PC-9 (cell line): ENCODE data around the gene SETMAR. TPM values are rescaled to one million over a fixed set of nuclear protein-coding genes. Genes with fewer than 3 reads are reported as not detected.
"Not testable (repeated sequence)": the region's sequence is repeated elsewhere in the genome, so short reads cannot be mapped to it uniquely, and the experiment has no call there.

ENCODE experiments used
- BruUV-seq: library from RNA; stranded (reverse); fragments of 400-500 nt; replicated peaks from 2 replicates; lab custom pipeline; 2021; lab: Mats Ljungman, UMichigan
- CTCF ChIA-PET: fragments of 300-600 bp; sonication (Branson Sonifier 250); formaldehyde crosslinking; loops from one replicate; lab custom pipeline; 2022; ENCODE audit warnings: antibody characterized with exemption; lab: Charles Lee
- POLR2A ChIA-PET: fragments of 300-600 bp; sonication (Branson Sonifier 250); formaldehyde crosslinking; loops from one replicate; lab custom pipeline; 2022; ENCODE audit warnings: antibody characterized with exemption; ENCODE audit not compliant: unreplicated experiment; lab: Charles Lee
- DNase-seq, 2 experiments: peaks; one replicate each; pipeline versions ENCODE4 v3.0.0 to v3.0.0-alpha.2; 2015 to 2022; ENCODE audit warnings: mixed read lengths in 1 of 2
- H2AFZ ChIP-seq: fragments of 200-600 bp; sonication (generic); 2 replicates; pipeline ENCODE4 v1.8.1; 2017; ENCODE audit warnings: antibody characterized with exemption
- H3F3A ChIP-seq: fragments of 200-600 bp; sonication (generic); 2 replicates; pipeline ENCODE4 v1.8.1; 2017; ENCODE audit warnings: antibody characterized with exemption, mild to moderate bottlenecking, low read depth; ENCODE audit not compliant: insufficient read depth
- H3K27ac ChIP-seq: fragments of 200-600 bp; sonication (generic); 2 replicates; pipeline ENCODE4 v1.6.1; 2016; ENCODE audit warnings: mixed run types
- H3K27me3 ChIP-seq: fragments of 200-600 bp; sonication (generic); 2 replicates; pipeline ENCODE4 v1.6.1; 2016; ENCODE audit warnings: low read depth, mixed run types; ENCODE audit not compliant: insufficient read depth
- H3K36me3 ChIP-seq: fragments of 200-600 bp; sonication (generic); 2 replicates; pipeline ENCODE4 v1.6.1; 2016; ENCODE audit warnings: low read depth, mixed run types
- H3K4me1 ChIP-seq: fragments of 200-600 bp; sonication (generic); replicated peaks from 2 replicates; pipeline ENCODE4 v1.6.1; 2016; ENCODE audit warnings: mixed run types; ENCODE audit not compliant: insufficient read depth
- H3K4me2 ChIP-seq: fragments of 200-600 bp; sonication (generic); 2 replicates; pipeline ENCODE4 v1.6.1; 2017; ENCODE audit warnings: mixed run types
- H3K4me3 ChIP-seq: fragments of 200-600 bp; sonication (generic); 2 replicates; pipeline ENCODE4 v1.6.1; 2016; ENCODE audit warnings: mixed run types
- H3K79me2 ChIP-seq: fragments of 200-600 bp; sonication (generic); 2 replicates; pipeline ENCODE4 v1.6.1; 2017; ENCODE audit warnings: low read depth, mixed run types
- H3K9me2 ChIP-seq: fragments of 200-600 bp; sonication (generic); 2 replicates; pipeline ENCODE4 v1.8.1; 2017; ENCODE audit warnings: mild to moderate bottlenecking; ENCODE audit not compliant: insufficient read depth
- H3K9me3 ChIP-seq: fragments of 200-600 bp; sonication (generic); 2 replicates; pipeline ENCODE4 v1.8.1; 2016; ENCODE audit warnings: low read depth; ENCODE audit not compliant: insufficient read depth
- H4K20me1 ChIP-seq: fragments of 200-600 bp; sonication (generic); 2 replicates; pipeline ENCODE4 v1.8.1; 2017; ENCODE audit not compliant: insufficient read depth
- CTCF ChIP-seq: fragments of 200-600 bp; sonication (generic); conservative IDR thresholded peaks from 2 replicates; pipeline ENCODE4 v1.6.1; 2017; ENCODE audit warnings: mixed run types, antibody characterized with exemption, mild to moderate bottlenecking, moderate library complexity
- EZH2 ChIP-seq: fragments of 200-600 bp; sonication (generic); IDR thresholded peaks from 2 replicates; pipeline ENCODE4 v1.8.0; 2017; ENCODE audit warnings: antibody characterized with exemption, low read depth
- intact Hi-C: fragments of 100-400 bp; cut with micrococcal nuclease; formaldehyde crosslinking; loops from one replicate; pipeline ENCODE4 v1.10.0; 2022; ENCODE audit not compliant: unreplicated experiment
- total RNA-seq: library from RNA; stranded (reverse); gene quantifications from 2 replicates; pipeline ENCODE4 v1.2.3, GENCODE V29; 2021

The SETMAR gene
- total RNA-seq, 1 experiment from 2014 or later, result 7.6 TPM

DNA sequence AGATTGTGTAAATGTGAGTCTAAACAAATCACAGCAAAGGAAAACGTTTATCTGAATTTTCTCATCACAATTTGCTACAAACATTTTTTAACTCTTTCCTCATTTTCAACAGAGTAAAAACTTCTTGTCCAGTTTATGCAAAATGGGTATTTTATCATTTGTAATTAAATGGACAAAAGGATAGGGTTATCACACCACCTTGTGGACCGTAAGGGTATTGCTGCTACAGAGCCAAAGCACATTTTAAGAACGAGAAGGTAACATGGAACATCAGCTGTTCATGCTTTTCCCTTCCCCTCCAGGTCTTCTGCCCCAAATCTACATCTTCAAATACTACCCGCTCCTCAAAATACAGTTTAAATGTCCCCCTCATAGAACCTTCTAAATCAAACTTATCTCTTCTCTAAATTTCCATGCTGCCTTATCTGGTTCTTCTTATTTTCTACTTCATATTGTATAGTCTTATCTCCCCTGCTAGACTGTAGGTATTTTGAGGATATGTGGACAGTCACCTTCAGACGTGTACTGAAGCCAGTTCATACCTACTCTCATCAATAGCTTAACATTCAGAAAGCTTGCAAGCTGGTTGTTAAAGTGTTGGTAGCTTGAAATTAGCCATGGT, 12.8 kb upstream of the SETMAR start:
- peak in 1 of 2 experiments; percentile 38 for DNase-seq
- Histone ChIP-seq H3K79me2 (no peaks in the 10 kb centered on the region), H3K4me1 (no peaks in the 10 kb centered on the region), H2AFZ (no peak overlapping the region), H3K9me3 (no peaks in the 10 kb centered on the region), H3K27me3 (no peaks in the 10 kb centered on the region), H3K27ac (no peak overlapping the region), H3K4me3 (no peak overlapping the region), H4K20me1 (no peaks in the 10 kb centered on the region), H3K4me2 (no peak overlapping the region), H3K9me2 (no peaks in the 10 kb centered on the region), H3K36me3 (no peaks in the 10 kb centered on the region), H3F3A (no peaks in the 10 kb centered on the region)
- ChIA-PET CTCF (interaction anchor here (0.6 to 0.8 kb wide), 2 partner anchors 1090 to 1098 kb away, joined by 4 to 7 read pairs; no protein-coding TSS in a partner anchor), POLR2A (no interaction called here)
- no TSS peak for BruUV-seq
- TF ChIP-seq CTCF (peak; percentile 78), EZH2 (no peak)
- intact Hi-C loops, result loop anchor here (1.0 kb wide), 3 partner anchors 343 to 1094 kb away; no protein-coding TSS in a partner anchor

DNA sequence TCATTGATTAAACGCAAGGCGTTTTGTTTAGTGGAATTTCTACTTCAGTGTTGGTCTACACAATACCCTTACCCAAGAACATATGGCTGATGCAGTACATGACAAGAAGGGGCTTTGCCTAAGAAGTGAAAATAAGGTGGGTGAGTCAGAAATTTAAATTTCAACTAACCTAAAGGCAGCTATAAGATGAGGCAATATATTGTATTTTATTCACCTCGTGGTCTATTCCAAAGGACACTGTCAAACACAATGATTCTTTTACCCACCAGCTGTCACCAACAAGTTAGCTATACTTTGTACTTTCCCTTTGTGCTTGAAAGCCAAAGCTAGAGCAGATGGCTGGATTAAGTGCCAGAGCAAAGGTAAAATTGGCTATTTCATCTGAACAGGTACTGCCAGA, 10.9 kb upstream of the SETMAR start:
- H2AFZ ChIP-seq, result no peak overlapping the region
- H3K36me3 ChIP-seq, result no peaks in the 10 kb centered on the region
- H3F3A ChIP-seq, result no peaks in the 10 kb centered on the region
- H3K4me3 ChIP-seq, result no peak overlapping the region
- no peaks in the 10 kb centered on the region for H3K9me2 ChIP-seq
- H3K79me2 ChIP-seq, result no peaks in the 10 kb centered on the region
- ChIA-PET CTCF (no interaction called here), POLR2A (interaction anchor here (0.8 kb wide), 1 partner anchor 341 kb away, joined by 10 read pairs; no protein-coding TSS in a partner anchor)
- H3K9me3 ChIP-seq, result no peaks in the 10 kb centered on the region
- no peak overlapping the region for H3K27ac ChIP-seq
- BruUV-seq, result no TSS peak
- H3K4me2 ChIP-seq, result no peak overlapping the region
- H4K20me1 ChIP-seq, result no peaks in the 10 kb centered on the region
- TF ChIP-seq CTCF (no peak), EZH2 (no peak)
- no peaks in the 10 kb centered on the region for H3K27me3 ChIP-seq
- no peaks in the 10 kb centered on the region for H3K4me1 ChIP-seq
- intact Hi-C loops, result no loop called here
- no peak for DNase-seq

GRCh38 chr3:4294616-4295327, 8.4 kb upstream of the SETMAR start:
- POLR2A ChIA-PET, result no interaction called here
- Histone ChIP-seq H2AFZ (no peak overlapping the region), H3K4me1 (no peaks in the 10 kb centered on the region), H3F3A (no peaks in the 10 kb centered on the region), H3K36me3 (no peaks in the 10 kb centered on the region), H3K79me2 (no peaks in the 10 kb centered on the region), H3K9me2 (no peaks in the 10 kb centered on the region), H3K27ac (no peak overlapping the region), H3K9me3 (no peaks in the 10 kb centered on the region), H3K27me3 (no peaks in the 10 kb centered on the region), H4K20me1 (no peaks in the 10 kb centered on the region), H3K4me2 (no peak overlapping the region), H3K4me3 (no peak overlapping the region)
- DNase-seq, result no peak
- TF ChIP-seq CTCF (no peak), EZH2 (no peak)
- intact Hi-C loops, result no loop called here
- CTCF ChIA-PET, result no interaction called here
- BruUV-seq, result no TSS peak

DNA sequence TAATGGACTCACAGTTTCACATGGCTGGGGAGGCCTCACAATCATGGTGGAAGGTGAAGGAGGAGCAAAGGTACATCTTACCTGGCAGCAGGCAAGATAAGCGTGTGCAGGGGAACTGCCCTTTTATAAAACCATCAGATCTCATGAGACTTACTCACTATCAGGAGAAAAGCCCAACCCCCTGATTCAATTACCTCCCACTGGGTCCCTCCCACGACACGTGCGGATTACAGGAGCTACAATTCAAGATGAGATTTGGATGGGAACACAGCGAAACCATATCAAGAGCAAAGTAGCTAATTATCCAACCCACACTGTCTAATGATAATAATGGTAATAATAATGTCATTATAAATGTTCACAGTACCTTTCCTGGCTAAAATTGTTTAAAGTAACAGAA, 6.7 kb upstream of the SETMAR start:
- BruUV-seq, intact Hi-C loops, CTCF ChIA-PET: not testable (repeated sequence)

More for the DNA sequence above, 6.7 kb upstream of the SETMAR start:
- not testable (repeated sequence) for H2AFZ ChIP-seq, H3K27me3 ChIP-seq, H3K9me3 ChIP-seq, H3K4me1 ChIP-seq, H3K27ac ChIP-seq, H3K4me2 ChIP-seq, H3F3A ChIP-seq, H3K79me2 ChIP-seq, DNase-seq, H3K36me3 ChIP-seq, H4K20me1 ChIP-seq, H3K4me3 ChIP-seq, H3K9me2 ChIP-seq
- POLR2A ChIA-PET, result interaction anchor here (0.6 kb wide), 1 partner anchor 562 kb away, joined by 11 read pairs; no protein-coding TSS in a partner anchor
